HG03045 (cell line): ENCODE results near the gene RIN1.

Source experiments
- ATAC-seq: cut with Tn5 transposase; IDR thresholded peaks from one replicate; pipeline ENCODE4 v1.9.1; 2021; ENCODE audit warnings: mild to moderate bottlenecking, moderate library complexity; ENCODE audit not compliant: unreplicated experiment

The RIN1 gene

GRCh38 chr11:66302656-66303055, 33.6 kb downstream of the RIN1 start:
- ATAC-seq = no peak

GRCh38 chr11:66299186-66299585, 37.0 kb downstream of the RIN1 start:
- ATAC-seq = no peak

- no peak for ATAC-seq
Measured at GRCh38 chr11:66297610-66298009, 38.6 kb downstream of the RIN1 start.

GRCh38 chr11:66294626-66295620, 41.3 kb downstream of the RIN1 start:
- ATAC-seq = no peak

- ATAC-seq = no peak
Measured at GRCh38 chr11:66293777-66294625, 42.2 kb downstream of the RIN1 start.

GRCh38 chr11:66293352-66293751, 42.9 kb downstream of the RIN1 start:
- no peak for ATAC-seq

GRCh38 chr11:66292543-66293332, 43.5 kb downstream of the RIN1 start:
- ATAC-seq = no peak

- no peak for ATAC-seq
Measured at GRCh38 chr11:66291706-66292542, 44.3 kb downstream of the RIN1 start, which contains the start of gene TMEM151A. TSS of gene TMEM151A (plus strand) at chr11:66291894. CDS start at chr11:66292014, 120 bp downstream.

- ATAC-seq = no peak
Measured at GRCh38 chr11:66291303-66291705, 44.9 kb downstream of the RIN1 start.

GRCh38 chr11:66290330-66290621, 46.0 kb downstream of the RIN1 start:
- no peak for ATAC-seq

- ATAC-seq = peak; percentile 26
Measured at GRCh38 chr11:66289548-66290329, 46.5 kb downstream of the RIN1 start.

GRCh38 chr11:66288671-66289547, 47.3 kb downstream of the RIN1 start, which contains the start of gene YIF1A:
TSS of gene YIF1A (minus strand) at chr11:66289143. CDS start at chr11:66288985, 158 bp downstream.
- peak; percentile 91 for ATAC-seq

- no peak for ATAC-seq
Measured at GRCh38 chr11:66287889-66288670, 48.2 kb downstream of the RIN1 start.

GRCh38 chr11:66287211-66287888, 48.9 kb downstream of the RIN1 start:
- ATAC-seq = no peak

GRCh38 chr11:66286699-66287098, 49.5 kb downstream of the RIN1 start:
- ATAC-seq = no peak

- no peak for ATAC-seq
Measured at GRCh38 chr11:66285250-66285947, 50.8 kb downstream of the RIN1 start.
